ENCODE results near the gene KDM4C.
"Not testable (repeated sequence)": the region's sequence is repeated elsewhere in the genome, so short reads cannot be mapped to it uniquely, and the experiment has no call there.

The KDM4C gene

DNA sequence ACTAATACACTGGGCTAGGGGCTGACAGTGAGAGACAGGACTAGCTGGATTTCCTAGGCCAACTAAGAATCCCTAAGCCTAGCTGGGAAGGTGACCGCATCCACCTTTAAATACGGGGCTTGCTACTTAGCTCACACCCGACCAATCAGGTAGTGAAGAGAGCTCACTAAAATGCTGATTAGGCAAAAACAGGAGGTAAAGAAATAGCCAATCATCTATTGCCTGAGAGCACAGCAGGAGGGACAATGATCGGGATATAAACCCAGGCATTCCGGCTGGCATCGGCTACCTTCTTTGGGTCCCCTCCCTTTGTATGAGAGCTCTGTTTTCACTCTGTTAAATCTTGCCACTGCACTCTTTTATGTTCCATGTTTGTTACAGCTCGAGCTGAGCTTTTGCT lies 425.4 kb downstream of the KDM4C start:
- not testable (repeated sequence) for DNase-seq

DNA sequence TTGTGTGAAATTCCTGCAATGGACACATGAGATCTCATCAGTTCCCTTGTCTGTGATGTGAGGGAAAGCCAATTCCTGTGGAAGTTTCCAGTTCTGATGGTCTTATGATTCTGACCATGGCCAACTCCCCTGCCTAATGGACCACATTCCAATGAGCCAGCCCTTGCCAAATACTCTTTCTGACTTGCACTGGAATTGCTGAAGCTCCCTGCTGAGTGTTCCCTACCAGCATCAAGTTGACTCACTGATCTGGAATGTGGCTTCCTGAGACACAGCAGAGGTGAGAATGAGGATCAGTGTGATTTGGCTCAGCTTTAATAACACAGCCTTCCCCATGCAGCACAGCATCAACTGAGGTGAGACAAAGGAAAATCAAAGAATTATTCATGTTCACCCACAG lies 427.8 kb downstream of the KDM4C start:
- no peak for DNase-seq

DNA sequence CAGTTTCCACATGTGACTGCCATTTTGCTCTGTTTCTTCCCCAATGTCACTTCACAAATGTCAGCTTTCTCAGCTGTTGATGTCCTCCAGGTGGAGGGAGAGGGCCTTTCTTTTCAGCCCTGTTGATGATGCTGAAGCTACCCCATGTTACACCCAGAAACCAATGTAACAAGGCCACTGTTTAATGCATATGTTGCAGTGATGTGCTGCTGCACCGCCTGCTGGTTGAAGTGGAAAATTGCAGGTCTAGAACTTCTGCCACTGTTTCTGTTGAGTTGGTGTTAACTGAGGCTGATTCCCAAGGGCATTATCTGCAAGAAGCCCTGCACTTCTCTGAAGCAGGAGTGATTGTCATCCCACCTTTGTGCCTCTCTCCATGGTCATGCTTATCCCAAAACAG lies 428.4 kb downstream of the KDM4C start:
- peak; percentile 2 for DNase-seq

DNA sequence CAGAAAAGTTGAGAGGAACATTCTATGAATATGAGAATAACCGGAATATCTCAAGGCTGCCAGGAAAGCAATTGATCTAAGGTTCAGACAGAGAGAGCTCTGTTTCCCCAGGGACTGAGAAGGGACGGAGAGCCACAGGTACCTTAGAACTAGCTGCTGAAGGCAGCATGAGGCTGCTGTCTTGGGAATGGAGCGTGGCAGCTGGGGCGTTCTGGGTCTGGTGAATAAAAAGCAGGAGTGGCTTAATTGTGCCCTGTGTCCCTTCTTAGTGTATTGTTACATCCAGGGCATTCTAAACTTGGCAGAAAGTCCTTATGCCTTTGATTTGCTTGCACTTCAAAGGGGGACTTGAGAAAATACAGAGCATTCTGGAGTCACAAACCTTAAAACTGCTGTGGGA lies 434.5 kb downstream of the KDM4C start:
- no peak for DNase-seq

DNA sequence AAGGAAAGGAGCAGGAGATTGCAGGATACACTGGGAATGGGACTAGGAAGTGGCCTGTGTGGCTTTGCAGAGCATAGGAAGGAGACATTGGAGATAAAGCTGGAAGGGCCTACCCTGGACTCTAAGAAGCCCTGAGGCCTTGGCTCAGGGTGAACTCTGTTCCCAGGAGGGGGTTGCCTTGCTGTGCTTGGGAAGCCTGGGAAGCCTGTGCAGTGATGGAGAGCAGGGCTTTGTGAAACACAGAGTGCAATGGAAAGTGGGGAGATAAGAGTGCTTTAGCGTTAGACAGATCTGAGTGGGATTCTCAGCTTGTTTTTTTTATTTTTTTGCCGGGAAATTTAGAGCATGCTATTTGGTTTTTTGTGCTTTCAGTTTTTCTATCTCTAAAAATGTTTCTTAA lies 437.8 kb downstream of the KDM4C start:
- no peak for DNase-seq

DNA sequence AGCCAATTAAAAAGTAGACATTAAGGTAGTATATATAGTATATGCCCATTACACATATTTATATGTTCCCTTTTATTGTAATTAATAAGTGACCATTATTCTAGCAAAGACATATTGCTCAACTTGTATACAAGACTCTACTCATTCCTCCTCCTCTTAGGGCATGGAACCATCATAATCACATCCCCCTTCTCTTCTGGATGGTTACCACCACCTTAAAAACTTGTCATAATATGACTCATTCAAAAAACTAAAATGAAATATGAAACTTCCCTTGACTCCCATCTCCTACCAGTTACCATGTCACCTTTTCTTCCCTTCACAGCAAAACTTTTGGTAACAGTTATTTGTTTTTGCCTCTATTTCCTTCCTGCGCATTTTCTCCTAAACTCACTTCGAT lies 438.7 kb downstream of the KDM4C start:
- DNase-seq: no peak

DNA sequence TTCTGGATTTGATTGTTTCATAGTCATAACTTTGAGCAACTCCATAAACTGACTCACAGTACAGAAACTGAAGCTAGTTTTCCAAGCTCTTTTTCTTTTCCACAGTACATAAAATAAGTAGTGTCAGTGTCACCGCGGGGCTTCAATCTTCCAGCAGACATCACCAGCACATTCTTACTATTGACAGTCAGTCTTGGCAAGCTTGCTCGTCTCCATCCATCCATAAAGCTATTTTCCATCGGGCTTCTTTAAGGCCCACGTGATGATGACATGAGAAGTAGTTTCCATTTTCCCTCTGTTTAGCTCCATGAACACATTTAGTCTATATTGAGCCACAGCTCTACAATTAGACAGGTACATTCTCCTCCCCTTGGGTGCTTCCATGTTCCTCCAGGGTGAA lies 443.4 kb downstream of the KDM4C start:
- DNase-seq: no peak

DNA sequence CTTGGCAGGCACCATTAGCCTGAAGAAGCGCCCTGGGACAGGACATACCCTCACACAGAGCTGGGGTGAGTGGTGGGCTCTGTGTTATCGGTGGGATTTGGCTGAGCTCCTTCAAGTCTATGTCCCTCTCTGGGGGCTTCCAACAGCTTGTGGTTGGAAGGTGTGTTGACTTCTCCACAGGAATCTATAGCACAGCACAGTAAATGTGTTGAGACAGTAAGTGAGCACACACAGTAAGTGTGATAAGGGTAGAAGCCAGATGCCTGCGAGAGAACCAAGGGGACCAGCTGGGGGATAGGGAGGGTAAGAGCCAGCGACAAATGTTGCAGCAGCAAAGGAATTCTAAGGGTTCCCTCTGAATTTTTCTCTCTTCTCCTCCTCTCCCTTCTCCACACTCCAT lies 448.0 kb downstream of the KDM4C start:
- DNase-seq: no peak

DNA sequence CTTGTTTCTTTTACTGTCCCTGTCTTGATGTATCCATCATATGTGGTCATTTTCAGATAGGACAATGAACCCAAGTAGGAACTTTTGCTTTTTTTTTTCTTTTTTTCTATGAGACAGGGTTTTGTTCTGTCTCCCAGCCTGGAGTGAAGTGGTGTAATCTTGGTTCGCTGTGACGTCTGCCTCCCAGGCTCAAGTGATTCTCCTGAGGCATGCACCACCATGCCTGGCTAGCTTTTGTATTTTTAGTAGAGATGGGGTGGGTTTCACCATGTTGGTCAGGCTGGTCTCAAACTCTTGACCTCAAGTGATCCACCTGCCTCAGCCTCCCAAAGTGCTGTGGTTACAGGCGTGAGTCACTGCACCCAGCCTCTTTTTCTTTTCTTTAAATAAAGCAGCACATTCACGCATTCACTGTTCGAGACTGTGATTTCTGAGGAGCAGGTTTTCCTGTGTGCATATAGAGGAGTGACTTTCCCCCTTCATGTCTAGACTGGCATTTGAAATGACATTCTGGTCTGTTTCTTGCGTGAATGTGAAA lies 448.5 kb downstream of the KDM4C start:
- no peak for DNase-seq

DNA sequence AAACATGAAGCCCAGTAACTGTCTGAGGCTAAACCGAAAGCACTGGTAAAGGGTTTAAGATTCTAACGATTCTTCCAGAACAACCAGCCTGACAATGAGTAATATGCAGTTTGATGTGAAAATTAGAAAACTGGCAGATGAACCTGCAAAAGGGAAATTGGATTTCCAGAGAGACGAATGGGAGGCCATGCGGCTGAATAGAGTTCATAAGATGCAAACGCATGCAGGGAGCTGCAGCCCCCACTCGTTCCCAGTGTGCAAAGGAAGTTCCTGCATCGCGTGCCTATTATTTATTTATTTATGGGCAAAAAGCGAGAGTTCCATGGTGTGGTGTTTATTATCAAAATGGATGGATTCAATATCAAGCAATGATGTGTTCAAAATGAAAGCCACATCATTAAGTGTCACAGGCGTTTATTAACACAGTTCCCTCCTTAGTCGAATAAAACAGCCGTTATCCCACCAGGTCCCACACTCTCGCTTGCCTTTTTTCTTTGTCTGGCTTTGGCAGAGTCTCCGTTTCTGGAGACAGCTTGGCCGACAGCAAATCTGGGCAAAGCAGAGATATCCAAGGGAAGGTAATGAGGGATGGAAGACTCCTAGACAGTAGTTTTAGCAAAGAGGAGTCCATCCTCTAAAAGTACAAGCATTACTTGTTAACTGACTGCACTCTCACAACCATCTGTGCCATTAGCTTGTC lies 451.4 kb downstream of the KDM4C start:
- no peak for DNase-seq

DNA sequence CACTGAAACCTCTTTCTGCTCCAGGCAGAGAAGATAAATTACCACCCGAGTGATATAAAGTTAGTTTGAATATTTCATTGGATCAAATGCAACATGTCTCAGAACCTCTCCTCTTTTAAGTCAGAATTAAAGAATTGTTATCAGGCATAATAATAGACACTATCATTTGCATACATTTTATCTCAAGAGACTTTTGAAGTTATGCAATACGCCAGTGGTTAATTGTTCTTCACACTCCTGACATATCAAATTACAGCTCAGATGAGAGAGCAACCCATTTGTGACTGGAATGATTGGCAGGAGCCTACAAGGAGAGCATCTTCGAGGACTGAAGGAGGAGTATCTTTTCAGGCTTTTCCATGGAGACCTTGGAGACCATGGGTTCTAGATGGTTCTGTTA lies 452.2 kb downstream of the KDM4C start:
- DNase-seq: no peak

DNA sequence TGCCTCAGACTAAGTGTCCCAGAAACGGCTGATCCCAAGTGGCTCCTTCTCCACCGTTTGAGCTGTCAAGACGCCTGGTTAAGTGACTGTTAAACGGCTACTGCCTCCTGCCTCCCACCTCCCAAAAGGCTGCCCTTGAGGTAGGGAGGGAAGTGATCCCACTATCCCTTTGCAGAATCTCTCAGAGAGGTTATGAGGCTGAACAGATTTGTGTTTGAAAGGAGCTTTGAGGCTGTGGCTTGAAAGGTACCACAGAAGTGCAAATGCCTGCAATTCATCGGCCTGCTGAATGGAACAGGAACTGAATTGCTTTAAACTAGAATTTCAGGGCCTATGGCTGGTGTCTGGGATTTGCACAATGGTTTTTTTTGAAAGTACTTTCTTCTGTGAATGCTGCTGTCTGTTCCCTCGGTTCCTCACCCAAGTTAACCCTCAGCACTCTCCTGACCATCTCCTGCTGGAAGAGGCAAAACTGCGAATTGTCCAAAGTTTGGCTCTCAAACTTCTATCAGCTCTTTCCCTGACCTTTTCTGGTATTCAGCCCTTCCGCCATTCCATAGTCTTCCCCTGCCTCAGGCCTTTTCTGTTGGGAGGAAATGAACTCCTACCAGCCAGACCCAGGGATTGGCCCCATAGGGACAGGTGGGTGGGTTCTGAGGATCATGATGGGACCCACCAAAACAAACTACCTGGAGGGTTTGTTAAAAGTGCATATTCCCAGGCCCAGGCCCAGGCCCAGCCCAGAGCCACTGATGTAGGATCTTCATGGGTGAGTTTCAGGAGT lies 453.3 kb downstream of the KDM4C start:
- no peak for DNase-seq

DNA sequence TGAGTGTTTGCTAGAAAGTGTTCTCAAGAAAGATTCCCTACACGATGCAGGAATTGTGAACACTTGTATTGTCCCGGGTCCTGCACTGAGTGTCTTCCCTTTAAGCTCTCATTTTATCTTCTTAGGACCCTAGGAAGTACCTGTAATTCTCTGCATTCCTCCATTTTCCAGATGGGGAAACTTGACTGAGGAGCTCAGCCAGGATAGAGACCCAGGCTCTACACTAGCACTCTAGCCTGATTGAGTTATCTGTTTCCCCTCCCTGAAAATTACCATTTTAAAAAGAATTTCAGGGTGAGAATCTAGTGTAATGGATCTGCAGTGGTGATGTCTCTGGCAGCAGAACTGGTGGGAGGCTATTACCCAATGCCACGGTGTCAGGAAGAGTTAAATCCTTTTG lies 453.9 kb downstream of the KDM4C start:
- DNase-seq: no peak

DNA sequence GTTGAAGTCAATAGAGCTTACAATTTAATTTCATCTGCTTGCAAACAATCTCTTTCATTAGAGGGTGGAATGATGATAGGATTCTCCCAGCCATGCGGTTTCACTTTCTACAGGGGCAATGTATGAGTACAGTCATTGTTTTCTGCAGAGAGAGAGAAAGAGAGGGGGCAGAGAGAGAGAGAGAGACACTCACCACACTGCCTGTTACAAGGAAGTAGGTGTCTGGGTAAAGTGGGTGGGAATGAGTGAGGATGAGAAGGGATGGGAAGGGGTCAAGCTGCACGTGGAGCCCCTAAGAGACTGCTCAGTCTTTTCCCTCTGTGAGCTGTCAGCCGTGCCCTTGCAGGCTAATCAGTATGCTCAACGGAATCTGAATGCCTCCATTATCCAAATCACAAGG lies 454.3 kb downstream of the KDM4C start:
- DNase-seq: no peak

DNA sequence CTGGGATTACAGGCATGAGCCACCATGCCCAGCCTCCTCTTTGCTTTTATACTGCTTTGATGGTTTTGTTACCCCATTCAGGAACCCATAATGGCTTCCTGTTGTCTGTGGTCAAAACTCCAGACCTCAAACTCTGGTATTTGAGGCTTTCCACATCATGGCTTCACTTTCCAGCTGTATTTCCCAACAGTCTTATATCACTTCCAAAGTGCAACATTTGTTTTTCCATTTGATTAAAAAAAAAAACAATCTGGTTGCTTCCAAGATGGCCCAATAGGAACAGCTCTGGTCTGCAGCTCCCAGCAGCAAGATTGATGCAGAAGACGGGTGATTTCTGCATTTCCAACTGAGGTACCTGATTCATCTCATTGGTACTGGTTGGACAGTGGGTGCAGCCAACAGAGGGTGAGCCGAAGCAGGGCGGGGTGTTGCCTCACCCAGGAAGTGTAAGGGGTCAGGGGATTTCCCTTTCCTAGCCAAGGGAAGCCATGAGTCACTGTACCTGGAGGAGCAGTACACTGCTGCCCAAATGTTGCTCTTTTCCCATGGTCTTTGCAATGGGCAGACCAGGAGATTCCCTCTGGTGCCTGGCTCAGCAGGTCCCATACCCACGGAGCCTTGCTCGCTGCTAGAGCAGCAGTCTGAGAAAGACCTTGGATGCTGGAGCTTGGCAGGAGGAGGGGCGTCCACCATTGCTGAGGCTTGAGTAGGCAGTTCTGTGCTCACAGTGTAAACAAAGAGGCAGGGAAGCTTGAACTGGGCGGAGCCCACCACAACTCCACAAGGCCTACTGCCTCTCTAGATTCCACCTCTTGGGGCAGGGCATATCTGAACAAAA lies 458.4 kb downstream of the KDM4C start:
- DNase-seq: peak; percentile 58

DNA sequence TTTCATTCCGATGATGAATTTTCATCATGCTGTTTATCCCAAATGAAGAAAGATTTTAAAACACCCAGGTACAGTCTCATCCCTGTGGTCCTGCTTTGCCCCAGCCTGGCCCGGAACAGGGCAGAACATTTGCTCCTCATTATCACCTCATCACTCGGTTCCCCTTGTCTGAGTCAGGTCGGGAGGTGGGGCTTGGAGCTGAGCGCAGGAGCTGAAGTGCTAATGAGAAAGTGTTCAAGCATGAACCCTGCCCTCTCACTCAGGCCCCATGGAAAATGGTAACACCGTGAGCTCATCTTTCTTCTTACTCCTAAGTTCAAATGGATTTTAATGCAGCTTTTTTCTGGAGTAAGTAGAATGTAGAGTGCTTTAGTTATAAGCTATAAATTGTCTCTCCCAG lies 466.2 kb downstream of the KDM4C start:
- DNase-seq: no peak

Data from stimulated activated CD4-positive, alpha-beta T cell treated with anti-CD3 and anti-CD28 coated beads, Interleukin-1b, Interleukin-23, amount 100 ng/mL, for 48 hours (primary cell).